HepG2 (cell line): Measurements from ENCODE around the gene SOAT2. TPM values are rescaled to one million over a fixed set of nuclear protein-coding genes. Genes with fewer than 3 reads are reported as not detected.
A peak's percentile ranks its signal among the peaks of the same experiment; 100 is the strongest.

Experiments
- DMAP1 ChIP-seq: IDR thresholded peaks from 2 replicates; pipeline ENCODE4 v1.6.1; 2016
- DNMT1 ChIP-seq: sonication (generic); formaldehyde crosslinking; IDR thresholded peaks from 2 replicates; pipeline ENCODE4 v1.5.1; 2020; ENCODE audit warnings: mild to moderate bottlenecking, missing genetic modification reagents
- EP300 ChIP-seq, 3 experiments: sonication (generic) in 1 of 3; formaldehyde crosslinking in 1 of 3; IDR thresholded peaks; 2 replicates each; pipeline versions ENCODE4 v1.5.1 to v1.6.1; 2011 to 2020; ENCODE audit warnings: low read depth in 2 of 3, low read length in 2 of 3, borderline replicate concordance in 1 of 3, improper control_type of control experiment in 1 of 3, mild to moderate bottlenecking in 1 of 3, missing genetic modification reagents in 1 of 3, moderate library complexity in 1 of 3
- GMEB2 ChIP-seq: IDR thresholded peaks from 2 replicates; pipeline ENCODE4 v1.6.1; 2016; ENCODE audit warnings: missing biosample characterization, missing genetic modification reagents, low read depth
- MATR3 ChIP-seq: sonication (generic); formaldehyde crosslinking; IDR thresholded peaks from 2 replicates; pipeline ENCODE4 v1.4.0; 2020; ENCODE audit warnings: missing genetic modification reagents
- MEF2D ChIP-seq: sonication (generic); formaldehyde crosslinking; IDR thresholded peaks from 2 replicates; pipeline ENCODE4 v1.5.1; 2020; ENCODE audit warnings: mild to moderate bottlenecking, missing genetic modification reagents
- MLX ChIP-seq: IDR thresholded peaks from 2 replicates; pipeline ENCODE4 v1.6.1; 2016
- PRDM15 ChIP-seq: sonication (generic); formaldehyde crosslinking; IDR thresholded peaks from 2 replicates; pipeline ENCODE4 v1.4.0; 2020; ENCODE audit warnings: missing genetic modification reagents
- RARA ChIP-seq: IDR thresholded peaks from 2 replicates; pipeline ENCODE4 v1.6.1; 2016; ENCODE audit warnings: missing genetic modification reagents, missing compliant biosample characterization
- SRY ChIP-seq: sonication (generic); formaldehyde crosslinking; IDR thresholded peaks from 2 replicates; pipeline ENCODE4 v1.8.0; 2022; ENCODE audit warnings: mild to moderate bottlenecking, missing genetic modification reagents
- TEAD2 ChIP-seq: sonication (generic); formaldehyde crosslinking; IDR thresholded peaks from 2 replicates; pipeline ENCODE4 v1.9.0; 2021; ENCODE audit warnings: missing genetic modification reagents
- TSC22D2 ChIP-seq: sonication (generic); formaldehyde crosslinking; IDR thresholded peaks from 2 replicates; pipeline ENCODE4 v1.5.1; 2020; ENCODE audit warnings: missing genetic modification reagents, mild to moderate bottlenecking, borderline replicate concordance
- ZFP1 ChIP-seq: IDR thresholded peaks from 2 replicates; pipeline ENCODE4 v1.6.1; 2016
- ZNF280D ChIP-seq: sonication (generic); formaldehyde crosslinking; IDR thresholded peaks from 2 replicates; pipeline ENCODE4 v1.5.1; 2020; ENCODE audit warnings: mild to moderate bottlenecking, missing genetic modification reagents
- ZNF674 ChIP-seq: sonication (generic); formaldehyde crosslinking; IDR thresholded peaks from 2 replicates; pipeline ENCODE4 v1.5.0; 2020; ENCODE audit warnings: low read depth, mild to moderate bottlenecking, missing genetic modification reagents
- ZNF720 ChIP-seq: sonication (generic); formaldehyde crosslinking; IDR thresholded peaks from 2 replicates; pipeline ENCODE4 v1.4.0; 2020; ENCODE audit warnings: missing genetic modification reagents
- ZNF777 ChIP-seq: sonication (generic); formaldehyde crosslinking; IDR thresholded peaks from 2 replicates; pipeline ENCODE4 v1.4.0; 2020; ENCODE audit warnings: missing genetic modification reagents
- polyA plus RNA-seq, 8 experiments: library from polyadenylated mRNA; depleted of rRNA in 3 of 8; stranded (reverse) in 7 of 8; unstranded in 1 of 8; fragments of >200 nt; fragmentation: Illumina TruSeq in 4 of 8; extraction: Trizol in 4 of 8; gene quantifications; 2 replicates each; pipeline versions ENCODE4 v1.2.1 to v1.2.3, GENCODE V29; 2011 to 2016; ENCODE audit warnings: low read depth in 4 of 8, missing spikeins in 1 of 8, mixed read lengths in 1 of 8; ENCODE audit not compliant: insufficient read depth in 1 of 8
- total RNA-seq, 5 experiments: library from RNA; depleted of rRNA; stranded (reverse); fragments of >200 nt; fragmentation: Illumina TruSeq; extraction: Trizol; gene quantifications; 2 replicates each; pipeline ENCODE4 v1.2.3, GENCODE V29; 2016; ENCODE audit warnings: low read depth in 1 of 5
- TF ChIP-seq, protein P1 (sequence below): fragments of 450-650 bp; IDR thresholded peaks from 2 replicates; pipeline ENCODE4 v1.6.1; 2016

The SOAT2 gene
- total and polyA plus RNA-seq, 2 of the 13 experiments (the other 11 are each of a cell fraction or from before 2014, with no cell fraction given), result 14.9 to 108 TPM

DNA sequence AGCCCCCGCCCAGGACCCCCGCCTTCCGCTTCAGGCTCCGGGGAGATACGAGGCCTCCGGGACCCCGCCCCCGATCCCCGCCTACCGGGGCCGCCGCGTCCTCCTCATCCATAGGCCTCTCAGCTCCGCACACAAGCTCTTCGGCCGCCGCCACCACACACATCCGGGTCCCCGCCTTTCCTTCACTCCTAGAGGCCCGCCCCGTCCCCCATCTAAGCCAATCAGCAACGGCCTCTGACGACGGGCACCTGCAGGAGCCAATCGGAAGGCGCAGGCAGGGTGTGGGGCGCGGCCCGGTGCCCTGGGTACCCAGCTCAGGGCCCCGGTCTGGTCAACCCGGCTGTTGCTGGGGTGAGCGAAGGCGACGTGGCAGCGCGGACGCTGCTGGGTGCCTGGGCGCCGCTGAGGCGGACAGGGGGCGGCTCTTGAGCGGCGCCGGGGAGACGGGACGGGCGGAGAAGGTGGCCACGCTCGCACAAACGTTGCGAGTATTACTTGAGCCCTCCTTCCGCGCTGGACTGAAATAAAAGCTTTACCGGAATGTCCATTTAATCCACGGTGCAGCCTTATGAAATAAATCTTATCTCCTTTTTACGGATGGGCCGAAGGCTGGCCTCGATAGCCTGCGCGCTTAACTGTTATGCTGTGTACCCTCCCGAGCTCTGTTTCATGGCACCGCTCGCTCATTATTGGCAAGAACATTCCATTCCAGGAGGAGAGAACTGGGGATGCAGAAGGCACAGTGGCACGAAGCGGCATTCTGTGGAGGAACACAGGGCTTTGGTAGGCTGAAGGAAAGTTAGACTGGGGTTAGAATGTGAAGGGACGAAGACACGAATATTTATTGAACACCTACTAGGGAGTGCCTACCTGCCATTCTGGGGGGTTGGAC, 23.8 kb upstream of the SOAT2 start, which contains the start of gene SPRYD3 (continued):
- TF ChIP-seq PRDM15 (0 out of 2 replicates have a peak, but pooled peaks have one; percentile 19), GMEB2 (CRISPR knock-in tag) (no peak), ZFP1 (CRISPR knock-in tag) (peak; percentile 69; the same call in 1 of the 2 replicates), ZNF674 (CRISPR knock-in tag) (no peak), SRY (CRISPR knock-in tag) (no peak; the same call in 1 of the 2 replicates), DMAP1 (CRISPR knock-in tag) (peak; percentile 95), EP300 (IDR thresholded peaks at IDR 0.05; ENCODE audit: low read depth in 2 of 2, low read length in 2 of 2) (no peak), EP300 (CRISPR knock-in tag; IDR thresholded peaks at IDR 0.05; ENCODE audit: borderline replicate concordance) (no peak; the same call in 1 of the 2 replicates), MLX (CRISPR knock-in tag) (peak; percentile 31; the same call in 1 of the 2 replicates), TEAD2 (no peak), RARA (CRISPR knock-in tag) (peak; percentile 39; the same call in 1 of the 2 replicates), ZNF280D (CRISPR knock-in tag) (peak; percentile 70; the same call in 1 of the 2 replicates), DNMT1 (CRISPR knock-in tag) (no peak), TSC22D2 (0 out of 2 replicates have a peak, but pooled peaks have one; percentile 71), MATR3 (CRISPR knock-in tag) (no peak), ZNF720 (CRISPR knock-in tag) (no peak), ZNF777 (CRISPR knock-in tag) (peak; percentile 70), MEF2D (CRISPR knock-in tag) (no peak)
- TF ChIP-seq, protein P1, sequence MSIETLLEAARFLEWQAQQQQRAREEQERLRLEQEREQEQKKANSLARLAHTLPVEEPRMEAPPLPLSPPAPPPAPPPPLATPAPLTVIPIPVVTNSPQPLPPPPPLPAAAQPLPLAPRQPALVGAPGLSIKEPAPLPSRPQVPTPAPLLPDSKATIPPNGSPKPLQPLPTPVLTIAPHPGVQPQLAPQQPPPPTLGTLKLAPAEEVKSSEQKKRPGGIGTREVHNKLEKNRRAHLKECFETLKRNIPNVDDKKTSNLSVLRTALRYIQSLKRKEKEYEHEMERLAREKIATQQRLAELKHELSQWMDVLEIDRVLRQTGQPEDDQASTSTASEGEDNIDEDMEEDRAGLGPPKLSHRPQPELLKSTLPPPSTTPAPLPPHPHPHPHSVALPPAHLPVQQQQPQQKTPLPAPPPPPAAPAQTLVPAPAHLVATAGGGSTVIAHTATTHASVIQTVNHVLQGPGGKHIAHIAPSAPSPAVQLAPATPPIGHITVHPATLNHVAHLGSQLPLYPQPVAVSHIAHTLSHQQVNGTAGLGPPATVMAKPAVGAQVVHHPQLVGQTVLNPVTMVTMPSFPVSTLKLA, result no peak
